Measurements from ENCODE around the gene KCNQ1. TPM values are rescaled to one million over a fixed set of nuclear protein-coding genes. Genes with fewer than 3 reads are reported as not detected.

Gene KCNQ1
- total RNA-seq, 1 experiment from 2014 or later: 2.5 TPM

GRCh38 chr11:2779981-2780849, 335.4 kb downstream of the KCNQ1 start:
- Mint-ChIP-seq H3K4me3 (no peak overlapping the region), H3K27ac (no peak overlapping the region)
- ATAC-seq: no peak

More at GRCh38 chr11:2779981-2780849, 335.4 kb downstream of the KCNQ1 start:
- no peaks in the 10 kb centered on the region for H3K36me3 Mint-ChIP-seq
- DNase-seq (ENCODE audit: low spot score): peak; percentile 7
- POLR2A ChIA-PET: no interaction called here
- TF ChIP-seq, protein P1, sequence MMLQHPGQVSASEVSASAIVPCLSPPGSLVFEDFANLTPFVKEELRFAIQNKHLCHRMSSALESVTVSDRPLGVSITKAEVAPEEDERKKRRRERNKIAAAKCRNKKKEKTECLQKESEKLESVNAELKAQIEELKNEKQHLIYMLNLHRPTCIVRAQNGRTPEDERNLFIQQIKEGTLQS (CRISPR knock-in tag; conservative IDR thresholded peaks at IDR 0.05): no peak
- TF ChIP-seq ZNF232 (CRISPR knock-in tag; IDR thresholded peaks at IDR 0.05): no peak
- no peak for TF ChIP-seq ZNF512 (CRISPR knock-in tag; IDR thresholded peaks at IDR 0.05; ENCODE audit: borderline replicate concordance)
- TF ChIP-seq SMAD4 (CRISPR knock-in tag; IDR thresholded peaks at IDR 0.05): no peak
- TF ChIP-seq ZNF532 (CRISPR knock-in tag; IDR thresholded peaks at IDR 0.05; ENCODE audit: borderline replicate concordance): no peak
- TF ChIP-seq ETV6 (CRISPR knock-in tag; IDR thresholded peaks at IDR 0.05): no peak
- TF ChIP-seq, protein P2, sequence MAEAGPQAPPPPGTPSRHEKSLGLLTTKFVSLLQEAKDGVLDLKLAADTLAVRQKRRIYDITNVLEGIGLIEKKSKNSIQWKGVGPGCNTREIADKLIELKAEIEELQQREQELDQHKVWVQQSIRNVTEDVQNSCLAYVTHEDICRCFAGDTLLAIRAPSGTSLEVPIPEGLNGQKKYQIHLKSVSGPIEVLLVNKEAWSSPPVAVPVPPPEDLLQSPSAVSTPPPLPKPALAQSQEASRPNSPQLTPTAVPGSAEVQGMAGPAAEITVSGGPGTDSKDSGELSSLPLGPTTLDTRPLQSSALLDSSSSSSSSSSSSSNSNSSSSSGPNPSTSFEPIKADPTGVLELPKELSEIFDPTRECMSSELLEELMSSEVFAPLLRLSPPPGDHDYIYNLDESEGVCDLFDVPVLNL (CRISPR knock-in tag; IDR thresholded peaks at IDR 0.05; ENCODE audit: borderline replicate concordance, low read depth): no peak
- TF ChIP-seq ZNF219 (CRISPR knock-in tag; IDR thresholded peaks at IDR 0.05; ENCODE audit: borderline replicate concordance): no peak
- no peak for TF ChIP-seq ZNF423 (CRISPR knock-in tag; IDR thresholded peaks at IDR 0.05)
- no peak for TF ChIP-seq ZMAT4 (CRISPR knock-in tag; IDR thresholded peaks at IDR 0.05)
- no peak for TF ChIP-seq ZNF263 (CRISPR knock-in tag; IDR thresholded peaks at IDR 0.05; ENCODE audit: low read depth)
- no peak for TF ChIP-seq ELF4 (CRISPR knock-in tag; IDR thresholded peaks at IDR 0.05; ENCODE audit: low read depth)
- TF ChIP-seq AFF4 (CRISPR knock-in tag; IDR thresholded peaks at IDR 0.05; ENCODE audit: borderline replicate concordance): no peak
- no peak for TF ChIP-seq ZNF317 (CRISPR knock-in tag; IDR thresholded peaks at IDR 0.05; ENCODE audit: borderline replicate concordance, low read depth)
- TF ChIP-seq STAT6 (CRISPR knock-in tag; conservative IDR thresholded peaks at IDR 0.05; ENCODE audit: low read depth): no peak
- H3K9me3 Mint-ChIP-seq: no peaks in the 10 kb centered on the region
- CTCF ChIA-PET: no interaction called here
- H3K4me1 Mint-ChIP-seq: peaks cover 17% of the 10 kb centered on the region
- peaks cover 28% of the 10 kb centered on the region for H3K27me3 Mint-ChIP-seq (ENCODE audit: low read depth)

All from WTC11 (cell line).